ENCODE data around the gene PCDH7.

PCDH7 gene

DNA sequence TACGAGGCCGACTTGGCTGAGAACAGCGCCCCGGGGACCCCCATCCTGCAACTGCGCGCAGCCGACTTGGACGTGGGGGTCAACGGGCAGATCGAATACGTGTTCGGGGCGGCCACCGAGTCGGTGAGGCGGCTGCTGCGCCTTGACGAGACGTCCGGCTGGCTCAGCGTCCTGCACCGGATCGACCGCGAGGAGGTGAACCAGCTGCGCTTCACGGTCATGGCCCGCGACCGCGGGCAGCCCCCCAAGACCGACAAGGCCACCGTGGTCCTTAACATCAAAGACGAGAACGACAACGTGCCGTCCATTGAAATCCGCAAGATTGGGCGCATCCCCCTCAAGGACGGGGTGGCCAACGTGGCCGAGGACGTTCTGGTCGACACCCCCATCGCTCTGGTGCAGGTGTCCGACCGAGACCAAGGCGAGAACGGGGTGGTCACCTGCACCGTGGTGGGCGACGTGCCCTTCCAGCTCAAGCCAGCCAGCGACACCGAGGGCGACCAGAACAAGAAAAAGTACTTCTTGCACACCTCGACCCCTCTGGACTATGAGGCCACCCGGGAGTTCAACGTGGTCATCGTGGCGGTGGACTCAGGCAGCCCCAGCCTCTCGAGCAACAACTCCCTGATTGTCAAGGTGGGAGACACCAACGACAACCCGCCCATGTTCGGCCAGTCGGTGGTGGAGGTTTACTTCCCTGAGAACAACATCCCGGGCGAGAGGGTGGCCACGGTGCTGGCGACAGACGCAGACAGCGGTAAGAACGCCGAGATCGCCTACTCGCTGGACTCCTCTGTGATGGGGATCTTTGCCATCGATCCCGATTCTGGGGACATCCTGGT lies 2.4 kb downstream of the PCDH7 start:
- H3K9me3 Mint-ChIP-seq = no peaks in the 10 kb centered on the region
- H3K27ac Mint-ChIP-seq = no peak overlapping the region
- peaks cover 39% of the 10 kb centered on the region for H3K4me1 Mint-ChIP-seq (ENCODE audit: low read depth)
- no peaks in the 10 kb centered on the region for H3K36me3 Mint-ChIP-seq (ENCODE audit: low read depth)
- H3K4me3 Mint-ChIP-seq = no peak overlapping the region
- H3K27me3 Mint-ChIP-seq = peaks cover 64% of the 10 kb centered on the region

DNA sequence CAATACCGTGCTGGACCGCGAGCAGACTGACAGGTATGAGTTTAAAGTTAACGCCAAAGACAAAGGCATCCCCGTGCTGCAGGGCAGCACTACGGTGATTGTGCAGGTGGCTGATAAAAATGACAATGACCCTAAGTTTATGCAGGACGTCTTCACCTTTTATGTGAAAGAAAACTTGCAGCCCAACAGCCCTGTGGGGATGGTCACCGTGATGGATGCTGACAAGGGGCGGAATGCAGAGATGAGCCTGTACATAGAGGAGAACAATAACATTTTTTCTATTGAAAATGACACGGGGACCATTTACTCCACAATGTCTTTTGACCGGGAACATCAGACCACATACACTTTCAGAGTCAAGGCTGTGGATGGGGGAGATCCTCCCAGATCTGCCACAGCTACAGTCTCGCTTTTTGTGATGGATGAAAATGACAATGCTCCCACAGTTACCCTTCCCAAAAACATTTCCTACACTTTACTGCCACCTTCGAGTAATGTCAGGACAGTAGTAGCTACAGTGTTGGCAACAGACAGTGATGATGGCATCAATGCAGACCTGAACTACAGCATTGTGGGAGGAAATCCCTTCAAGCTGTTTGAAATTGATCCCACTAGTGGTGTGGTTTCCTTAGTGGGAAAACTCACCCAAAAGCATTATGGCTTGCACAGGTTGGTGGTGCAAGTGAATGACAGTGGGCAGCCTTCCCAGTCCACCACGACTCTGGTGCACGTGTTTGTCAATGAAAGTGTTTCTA lies 3.2 kb downstream of the PCDH7 start:
- Mint-ChIP-seq H3K36me3 (ENCODE audit: low read depth) (no peaks in the 10 kb centered on the region), H3K27me3 (peaks cover 58% of the 10 kb centered on the region), H3K4me3 (no peak overlapping the region), H3K27ac (no peak overlapping the region), H3K9me3 (no peaks in the 10 kb centered on the region), H3K4me1 (ENCODE audit: low read depth) (peaks cover 34% of the 10 kb centered on the region)

DNA sequence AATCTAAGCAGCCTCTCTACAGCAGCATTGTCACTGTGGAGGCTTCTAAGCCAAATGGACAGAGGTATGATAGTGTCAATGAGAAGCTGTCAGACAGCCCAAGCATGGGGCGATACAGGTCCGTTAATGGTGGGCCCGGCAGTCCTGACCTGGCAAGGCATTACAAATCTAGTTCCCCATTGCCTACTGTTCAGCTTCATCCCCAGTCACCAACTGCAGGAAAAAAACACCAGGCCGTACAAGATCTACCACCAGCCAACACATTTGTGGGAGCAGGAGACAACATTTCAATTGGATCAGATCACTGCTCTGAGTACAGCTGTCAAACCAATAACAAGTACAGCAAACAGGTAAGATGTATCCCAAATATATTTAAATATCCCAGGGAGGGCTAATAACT lies 4.1 kb downstream of the PCDH7 start:
- no peak overlapping the region for H3K27ac Mint-ChIP-seq

DNA sequence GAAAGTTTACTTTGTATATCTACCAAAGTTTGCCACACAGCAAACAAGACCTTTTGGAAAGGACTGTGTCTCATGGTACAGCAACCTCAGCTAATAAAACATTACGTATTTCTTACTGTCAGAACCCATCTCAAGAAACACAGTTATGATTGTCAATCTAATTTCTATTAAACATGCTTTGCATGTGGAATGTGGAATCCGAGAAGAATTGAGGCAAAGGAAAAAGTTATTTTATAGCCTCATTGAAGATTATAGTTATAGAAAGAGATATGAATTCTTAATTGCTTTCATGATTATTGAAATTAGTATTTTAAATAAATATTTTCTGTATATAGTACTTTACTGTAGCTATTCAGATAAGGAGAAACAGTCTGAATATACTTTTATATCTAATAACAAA lies 5.4 kb downstream of the PCDH7 start:
- peaks cover 39% of the 10 kb centered on the region for H3K27me3 Mint-ChIP-seq
- H3K9me3 Mint-ChIP-seq = no peaks in the 10 kb centered on the region
- H3K4me3 Mint-ChIP-seq = no peak overlapping the region
- no peaks in the 10 kb centered on the region for H3K36me3 Mint-ChIP-seq (ENCODE audit: low read depth)
- H3K4me1 Mint-ChIP-seq (ENCODE audit: low read depth) = peaks cover 15% of the 10 kb centered on the region
- no peak overlapping the region for H3K27ac Mint-ChIP-seq

More for the DNA sequence above, 4.1 kb downstream of the PCDH7 start:
- Mint-ChIP-seq H3K4me1 (ENCODE audit: low read depth) (peaks cover 25% of the 10 kb centered on the region), H3K4me3 (no peak overlapping the region), H3K27me3 (peaks cover 50% of the 10 kb centered on the region), H3K9me3 (no peaks in the 10 kb centered on the region), H3K36me3 (ENCODE audit: low read depth) (no peaks in the 10 kb centered on the region)

GRCh38 chr4:30726090-30726675 lies 6.0 kb downstream of the PCDH7 start:
- peaks cover 33% of the 10 kb centered on the region for H3K27me3 Mint-ChIP-seq
- no peak overlapping the region for H3K27ac Mint-ChIP-seq
- peaks cover 10% of the 10 kb centered on the region for H3K4me1 Mint-ChIP-seq (ENCODE audit: low read depth)
- H3K4me3 Mint-ChIP-seq = no peak overlapping the region
- no peaks in the 10 kb centered on the region for H3K36me3 Mint-ChIP-seq (ENCODE audit: low read depth)
- no peaks in the 10 kb centered on the region for H3K9me3 Mint-ChIP-seq

DNA sequence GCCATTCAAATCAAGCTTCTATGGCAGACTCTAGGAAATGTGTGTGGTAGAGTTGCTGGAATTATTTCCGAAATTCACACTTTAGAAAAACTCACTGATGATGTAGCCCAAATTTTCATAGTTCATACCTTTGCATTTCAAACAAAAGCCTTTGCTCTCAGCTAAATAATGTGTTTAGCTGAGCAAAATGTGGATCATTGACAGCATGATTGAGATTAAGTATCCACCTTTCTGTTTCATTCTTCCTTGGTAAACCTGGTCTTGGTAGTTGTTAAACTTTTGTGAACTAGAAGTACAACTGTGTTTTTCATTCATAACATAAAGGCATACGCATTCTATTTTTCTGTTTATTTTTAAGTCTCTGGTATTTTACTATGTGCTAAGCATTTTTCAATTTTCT lies 7.2 kb downstream of the PCDH7 start:
- H3K27me3 Mint-ChIP-seq = peaks cover 30% of the 10 kb centered on the region
- H3K4me3 Mint-ChIP-seq = no peak overlapping the region
- H3K4me1 Mint-ChIP-seq (ENCODE audit: low read depth) = peaks cover 10% of the 10 kb centered on the region
- no peak overlapping the region for H3K27ac Mint-ChIP-seq
- H3K36me3 Mint-ChIP-seq (ENCODE audit: low read depth) = no peaks in the 10 kb centered on the region
- no peaks in the 10 kb centered on the region for H3K9me3 Mint-ChIP-seq

DNA sequence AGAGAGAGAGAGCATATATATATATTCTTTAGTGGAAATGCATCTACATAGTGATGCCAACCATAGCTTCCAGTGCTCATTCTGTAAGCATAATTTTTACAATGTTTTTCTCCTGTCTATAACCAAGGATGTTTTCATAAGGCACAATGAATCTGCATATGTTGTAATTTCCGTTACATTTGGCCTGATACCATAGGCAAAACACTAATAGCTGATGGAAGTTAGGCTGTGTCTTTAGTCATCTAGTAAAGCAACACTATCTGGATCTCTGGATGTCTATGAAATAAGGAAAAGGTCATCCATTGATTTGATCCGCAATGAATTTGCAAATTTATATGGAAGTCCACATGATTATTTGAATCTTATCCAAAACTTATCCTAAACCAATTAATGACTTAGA lies 8.1 kb downstream of the PCDH7 start:
- H3K9me3 Mint-ChIP-seq = no peaks in the 10 kb centered on the region
- no peaks in the 10 kb centered on the region for H3K36me3 Mint-ChIP-seq (ENCODE audit: low read depth)
- H3K27ac Mint-ChIP-seq = no peak overlapping the region
- peaks cover 3% of the 10 kb centered on the region for H3K4me1 Mint-ChIP-seq (ENCODE audit: low read depth)
- no peak overlapping the region for H3K4me3 Mint-ChIP-seq
- H3K27me3 Mint-ChIP-seq = peaks cover 21% of the 10 kb centered on the region

GRCh38 chr4:30743897-30744296 lies 23.7 kb downstream of the PCDH7 start:
- Mint-ChIP-seq H3K27ac (no peak overlapping the region), H3K9me3 (no peaks in the 10 kb centered on the region), H3K27me3 (no peaks in the 10 kb centered on the region), H3K4me3 (no peak overlapping the region), H3K36me3 (ENCODE audit: low read depth) (no peaks in the 10 kb centered on the region), H3K4me1 (ENCODE audit: low read depth) (no peaks in the 10 kb centered on the region)

DNA sequence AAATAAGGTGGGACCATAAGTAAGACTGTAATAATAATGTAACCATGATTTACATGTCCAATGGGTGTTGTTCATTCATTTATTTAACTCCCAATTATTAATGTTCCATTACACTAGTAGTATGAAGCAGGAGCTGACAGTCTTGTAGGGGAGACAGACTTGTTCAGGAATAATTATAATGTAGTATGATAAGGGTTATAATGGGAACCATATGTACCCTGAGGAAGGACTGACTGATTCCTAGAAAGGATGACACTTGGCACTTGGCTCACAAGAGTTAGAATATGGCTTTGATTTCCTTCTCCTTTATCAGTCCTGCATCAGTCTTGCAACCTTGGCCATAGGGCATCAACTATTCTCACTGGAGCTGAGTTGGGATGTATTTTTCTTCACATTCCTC lies 24.2 kb downstream of the PCDH7 start:
- Mint-ChIP-seq H3K4me1 (ENCODE audit: low read depth) (no peaks in the 10 kb centered on the region), H3K27me3 (no peaks in the 10 kb centered on the region), H3K36me3 (ENCODE audit: low read depth) (no peaks in the 10 kb centered on the region), H3K9me3 (no peaks in the 10 kb centered on the region), H3K27ac (no peak overlapping the region), H3K4me3 (no peak overlapping the region)

DNA sequence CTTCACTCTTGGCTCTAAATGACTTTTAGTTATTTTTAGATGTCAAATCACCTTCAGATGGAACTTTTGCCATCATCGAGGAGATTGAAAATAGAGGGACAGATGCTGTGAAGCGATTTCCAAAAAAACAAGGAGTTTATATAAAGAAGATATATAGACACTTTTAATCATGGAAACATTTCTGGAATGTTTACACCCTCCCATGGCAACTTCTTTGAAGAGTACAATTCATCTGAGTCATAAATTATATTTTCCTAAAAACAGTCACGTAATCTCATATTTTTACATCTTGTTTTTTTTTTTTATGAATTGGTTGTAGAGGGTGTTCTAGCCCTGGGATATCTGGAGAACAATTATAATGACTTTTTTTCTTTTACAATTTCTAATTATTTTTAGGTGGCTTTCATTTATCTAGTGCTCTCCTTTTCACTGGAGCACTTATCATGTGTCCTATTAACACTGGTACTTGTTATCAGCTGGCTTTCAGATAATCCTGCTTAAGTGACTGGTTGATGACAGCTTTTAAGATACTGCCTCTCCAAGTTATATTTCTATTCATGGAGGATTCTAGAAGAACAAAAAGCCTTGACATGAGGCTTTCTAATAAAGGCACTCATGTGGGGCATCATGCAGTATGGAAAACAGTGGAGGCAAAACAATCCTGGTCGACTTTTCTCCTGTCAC lies 24.9 kb downstream of the PCDH7 start:
- Mint-ChIP-seq H3K27ac (no peak overlapping the region), H3K9me3 (no peaks in the 10 kb centered on the region)

GRCh38 chr4:30746735-30747134 lies 26.6 kb downstream of the PCDH7 start:
- Mint-ChIP-seq H3K9me3 (no peaks in the 10 kb centered on the region), H3K27me3 (no peaks in the 10 kb centered on the region), H3K4me1 (ENCODE audit: low read depth) (no peaks in the 10 kb centered on the region), H3K27ac (no peak overlapping the region), H3K36me3 (ENCODE audit: low read depth) (no peaks in the 10 kb centered on the region), H3K4me3 (no peak overlapping the region)

More for the DNA sequence above, 24.9 kb downstream of the PCDH7 start:
- Mint-ChIP-seq H3K4me3 (no peak overlapping the region), H3K27me3 (no peaks in the 10 kb centered on the region), H3K4me1 (ENCODE audit: low read depth) (no peaks in the 10 kb centered on the region), H3K36me3 (ENCODE audit: low read depth) (no peaks in the 10 kb centered on the region)

- no peaks in the 10 kb centered on the region for H3K27me3 Mint-ChIP-seq
- H3K27ac Mint-ChIP-seq = no peak overlapping the region
- no peak overlapping the region for H3K4me3 Mint-ChIP-seq
- H3K9me3 Mint-ChIP-seq = no peaks in the 10 kb centered on the region
- H3K4me1 Mint-ChIP-seq (ENCODE audit: low read depth) = no peaks in the 10 kb centered on the region
- no peaks in the 10 kb centered on the region for H3K36me3 Mint-ChIP-seq (ENCODE audit: low read depth)
Observed at GRCh38 chr4:30753316-30753715, 33.1 kb downstream of the PCDH7 start.

DNA sequence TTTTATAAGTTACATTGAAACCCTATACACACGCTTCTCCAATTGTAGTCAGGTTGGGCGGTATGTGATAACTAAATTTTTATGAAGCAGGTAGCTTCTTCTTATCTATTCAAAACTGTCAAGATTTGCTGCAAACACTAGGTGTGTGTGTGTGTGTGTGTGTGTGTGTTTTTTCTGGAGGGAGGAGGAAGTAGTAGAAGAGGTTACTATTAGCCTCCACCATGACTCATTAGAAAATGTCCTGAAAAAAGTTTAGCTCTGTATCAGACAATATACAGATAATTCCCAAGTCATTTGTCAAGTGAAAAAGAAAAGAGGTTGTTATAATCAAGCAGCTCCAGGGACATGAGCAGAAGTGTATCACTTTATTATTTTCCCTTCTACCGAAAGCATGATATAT lies 33.9 kb downstream of the PCDH7 start:
- no peak overlapping the region for H3K4me3 Mint-ChIP-seq
- H3K27ac Mint-ChIP-seq = no peak overlapping the region
- H3K9me3 Mint-ChIP-seq = no peaks in the 10 kb centered on the region
- no peaks in the 10 kb centered on the region for H3K27me3 Mint-ChIP-seq
- no peaks in the 10 kb centered on the region for H3K4me1 Mint-ChIP-seq (ENCODE audit: low read depth)
- H3K36me3 Mint-ChIP-seq (ENCODE audit: low read depth) = no peaks in the 10 kb centered on the region

- Mint-ChIP-seq H3K4me1 (ENCODE audit: low read depth) (no peaks in the 10 kb centered on the region), H3K4me3 (no peak overlapping the region), H3K9me3 (no peaks in the 10 kb centered on the region), H3K36me3 (ENCODE audit: low read depth) (no peaks in the 10 kb centered on the region), H3K27me3 (no peaks in the 10 kb centered on the region), H3K27ac (no peak overlapping the region)
Observed at GRCh38 chr4:30755346-30755745, 35.2 kb downstream of the PCDH7 start.

GRCh38 chr4:30756553-30756952 lies 36.4 kb downstream of the PCDH7 start:
- Mint-ChIP-seq H3K36me3 (ENCODE audit: low read depth) (no peaks in the 10 kb centered on the region), H3K4me3 (no peak overlapping the region), H3K9me3 (no peaks in the 10 kb centered on the region), H3K27ac (no peak overlapping the region), H3K4me1 (ENCODE audit: low read depth) (no peaks in the 10 kb centered on the region), H3K27me3 (no peaks in the 10 kb centered on the region)
